ENCODE data around the gene NR2C1. TPM values are rescaled to one million over a fixed set of nuclear protein-coding genes. Genes with fewer than 3 reads are reported as not detected.

NR2C1 gene
- total RNA-seq, 1 experiment from 2014 or later: 45.4 TPM

DNA sequence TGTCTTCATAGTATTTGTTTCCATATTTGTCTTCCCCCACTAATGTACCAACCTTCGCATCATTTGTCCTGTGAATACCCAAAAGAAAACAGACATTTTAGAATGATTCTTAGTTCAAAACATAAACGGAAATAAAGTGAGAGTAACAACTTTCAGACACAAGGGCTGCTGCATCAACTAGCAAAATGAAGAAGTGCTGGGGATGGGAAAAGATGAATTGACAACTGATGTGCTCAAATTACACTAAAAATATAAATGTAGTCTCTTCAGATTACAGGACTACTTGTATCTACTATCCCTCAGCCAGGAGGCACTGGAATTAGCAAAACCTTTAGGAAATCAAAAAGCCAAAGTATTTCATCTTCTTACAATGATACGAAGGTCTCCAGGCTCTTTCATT is 70.7 kb downstream of the NR2C1 start (continued):
- TF ChIP-seq, protein P1, sequence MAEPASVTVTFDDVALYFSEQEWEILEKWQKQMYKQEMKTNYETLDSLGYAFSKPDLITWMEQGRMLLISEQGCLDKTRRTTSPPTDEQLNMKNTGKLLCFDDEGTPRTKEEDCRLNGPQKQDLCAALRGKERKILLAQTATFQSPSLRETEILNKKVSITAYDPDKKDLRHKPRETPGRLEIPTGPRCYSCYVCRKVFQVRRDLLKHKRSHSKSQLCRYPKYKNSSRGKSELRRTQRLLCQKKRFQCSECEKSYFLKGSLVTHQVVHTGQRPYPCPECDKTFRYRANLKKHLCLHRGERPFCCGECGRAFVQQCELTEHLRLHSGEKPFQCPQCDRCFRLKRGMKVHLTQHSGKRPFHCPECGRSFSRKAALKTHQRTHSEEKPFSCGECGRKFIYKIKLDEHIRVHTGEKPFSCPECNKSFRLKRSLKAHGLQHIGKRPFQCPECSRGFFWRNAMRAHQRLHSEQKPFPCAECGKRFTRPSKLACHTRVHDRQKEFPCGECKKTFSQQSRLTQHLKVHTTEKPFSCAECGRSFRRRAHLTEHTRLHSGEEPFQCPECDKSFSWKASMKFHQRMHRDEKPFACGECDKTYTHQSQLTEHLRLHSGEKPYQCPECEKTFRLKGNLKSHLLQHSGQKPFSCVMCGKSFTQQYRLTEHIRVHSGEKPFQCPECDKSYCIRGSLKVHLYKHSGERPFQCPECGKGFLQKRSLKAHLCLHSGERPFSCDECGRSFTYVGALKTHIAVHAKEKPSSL (CRISPR knock-in tag; conservative IDR thresholded peaks at IDR 0.05): no peak
- TF ChIP-seq FOXK1 (CRISPR knock-in tag; IDR thresholded peaks at IDR 0.05): no peak
- TF ChIP-seq, protein P2, sequence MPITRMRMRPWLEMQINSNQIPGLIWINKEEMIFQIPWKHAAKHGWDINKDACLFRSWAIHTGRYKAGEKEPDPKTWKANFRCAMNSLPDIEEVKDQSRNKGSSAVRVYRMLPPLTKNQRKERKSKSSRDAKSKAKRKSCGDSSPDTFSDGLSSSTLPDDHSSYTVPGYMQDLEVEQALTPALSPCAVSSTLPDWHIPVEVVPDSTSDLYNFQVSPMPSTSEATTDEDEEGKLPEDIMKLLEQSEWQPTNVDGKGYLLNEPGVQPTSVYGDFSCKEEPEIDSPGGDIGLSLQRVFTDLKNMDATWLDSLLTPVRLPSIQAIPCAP (CRISPR knock-in tag; IDR thresholded peaks at IDR 0.05): no peak
- no peak for TF ChIP-seq JAZF1 (CRISPR knock-in tag; IDR thresholded peaks at IDR 0.05)
- no peak for TF ChIP-seq ZNF219 (CRISPR knock-in tag; IDR thresholded peaks at IDR 0.05; ENCODE audit: borderline replicate concordance)
- no peak for TF ChIP-seq NFE2L1 (CRISPR knock-in tag; IDR thresholded peaks at IDR 0.05)
- TF ChIP-seq, protein P3, sequence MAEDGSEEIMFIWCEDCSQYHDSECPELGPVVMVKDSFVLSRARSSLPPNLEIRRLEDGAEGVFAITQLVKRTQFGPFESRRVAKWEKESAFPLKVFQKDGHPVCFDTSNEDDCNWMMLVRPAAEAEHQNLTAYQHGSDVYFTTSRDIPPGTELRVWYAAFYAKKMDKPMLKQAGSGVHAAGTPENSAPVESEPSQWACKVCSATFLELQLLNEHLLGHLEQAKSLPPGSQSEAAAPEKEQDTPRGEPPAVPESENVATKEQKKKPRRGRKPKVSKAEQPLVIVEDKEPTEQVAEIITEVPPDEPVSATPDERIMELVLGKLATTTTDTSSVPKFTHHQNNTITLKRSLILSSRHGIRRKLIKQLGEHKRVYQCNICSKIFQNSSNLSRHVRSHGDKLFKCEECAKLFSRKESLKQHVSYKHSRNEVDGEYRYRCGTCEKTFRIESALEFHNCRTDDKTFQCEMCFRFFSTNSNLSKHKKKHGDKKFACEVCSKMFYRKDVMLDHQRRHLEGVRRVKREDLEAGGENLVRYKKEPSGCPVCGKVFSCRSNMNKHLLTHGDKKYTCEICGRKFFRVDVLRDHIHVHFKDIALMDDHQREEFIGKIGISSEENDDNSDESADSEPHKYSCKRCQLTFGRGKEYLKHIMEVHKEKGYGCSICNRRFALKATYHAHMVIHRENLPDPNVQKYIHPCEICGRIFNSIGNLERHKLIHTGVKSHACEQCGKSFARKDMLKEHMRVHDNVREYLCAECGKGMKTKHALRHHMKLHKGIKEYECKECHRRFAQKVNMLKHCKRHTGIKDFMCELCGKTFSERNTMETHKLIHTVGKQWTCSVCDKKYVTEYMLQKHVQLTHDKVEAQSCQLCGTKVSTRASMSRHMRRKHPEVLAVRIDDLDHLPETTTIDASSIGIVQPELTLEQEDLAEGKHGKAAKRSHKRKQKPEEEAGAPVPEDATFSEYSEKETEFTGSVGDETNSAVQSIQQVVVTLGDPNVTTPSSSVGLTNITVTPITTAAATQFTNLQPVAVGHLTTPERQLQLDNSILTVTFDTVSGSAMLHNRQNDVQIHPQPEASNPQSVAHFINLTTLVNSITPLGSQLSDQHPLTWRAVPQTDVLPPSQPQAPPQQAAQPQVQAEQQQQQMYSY (CRISPR knock-in tag; IDR thresholded peaks at IDR 0.05): no peak

- Mint-ChIP-seq H3K9me3 (no peaks in the 10 kb centered on the region), H3K36me3 (peaks cover 7% of the 10 kb centered on the region; the same call in 1 of the 2 replicates), H3K27ac (no peak overlapping the region; the same call in 1 of the 2 replicates), H3K27me3 (ENCODE audit: low read depth) (no peaks in the 10 kb centered on the region), H3K4me3 (no peak overlapping the region), H3K4me1 (peaks cover 17% of the 10 kb centered on the region)
- CTCF ChIA-PET: no interaction called here
- ATAC-seq (no peak), DNase-seq (ENCODE audit: low spot score) (no peak)
- TF ChIP-seq TCF7 (CRISPR knock-in tag; IDR thresholded peaks at IDR 0.05; ENCODE audit: low read depth) (no peak), ZNF232 (CRISPR knock-in tag; IDR thresholded peaks at IDR 0.05) (no peak), ZNF512 (CRISPR knock-in tag; IDR thresholded peaks at IDR 0.05; ENCODE audit: borderline replicate concordance) (no peak), SP1 (CRISPR knock-in tag; conservative IDR thresholded peaks at IDR 0.05) (no peak), ZNF317 (CRISPR knock-in tag; IDR thresholded peaks at IDR 0.05; ENCODE audit: borderline replicate concordance, low read depth) (no peak), ESRRA (CRISPR knock-in tag; IDR thresholded peaks at IDR 0.05; ENCODE audit: borderline replicate concordance) (no peak), ETV6 (CRISPR knock-in tag; IDR thresholded peaks at IDR 0.05) (no peak), AR (CRISPR knock-in tag; IDR thresholded peaks at IDR 0.05) (no peak), TP53 (CRISPR knock-in tag; IDR thresholded peaks at IDR 0.05) (no peak)
- TF ChIP-seq, protein P2 (CRISPR knock-in tag; IDR thresholded peaks at IDR 0.05): no peak
- POLR2A ChIA-PET: no interaction called here
Measured at GRCh38 chr12:94998326-94998725, 75.1 kb downstream of the NR2C1 start.
